GM19328 (cell line): Measurements from ENCODE around the gene PCSK9.

Experiments
- ATAC-seq: cut with Tn5 transposase; IDR thresholded peaks from one replicate; pipeline ENCODE4 v1.9.1; 2021; ENCODE audit warnings: mild to moderate bottlenecking, moderate library complexity; ENCODE audit not compliant: unreplicated experiment

The PCSK9 gene

DNA sequence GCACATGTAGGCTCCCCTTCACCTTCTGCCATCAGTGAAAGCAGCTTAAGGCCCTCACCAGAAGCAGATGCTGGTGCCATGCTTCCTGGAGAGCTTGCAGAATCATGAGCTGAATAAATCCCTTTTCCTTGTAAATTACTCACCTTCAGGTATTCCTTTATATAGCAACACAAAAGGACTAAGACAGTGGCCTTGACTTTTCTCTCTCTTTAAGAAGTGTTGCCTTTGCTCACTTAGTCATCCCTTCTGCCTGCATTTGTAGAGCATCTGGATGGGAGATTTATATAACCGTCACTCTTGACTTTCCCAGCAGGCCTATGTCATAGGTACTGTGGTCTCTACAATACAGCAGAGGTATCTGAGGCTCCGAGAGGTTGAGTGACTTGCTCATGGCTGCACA is 3.7 kb downstream of the PCSK9 start:
- ATAC-seq: no peak

DNA sequence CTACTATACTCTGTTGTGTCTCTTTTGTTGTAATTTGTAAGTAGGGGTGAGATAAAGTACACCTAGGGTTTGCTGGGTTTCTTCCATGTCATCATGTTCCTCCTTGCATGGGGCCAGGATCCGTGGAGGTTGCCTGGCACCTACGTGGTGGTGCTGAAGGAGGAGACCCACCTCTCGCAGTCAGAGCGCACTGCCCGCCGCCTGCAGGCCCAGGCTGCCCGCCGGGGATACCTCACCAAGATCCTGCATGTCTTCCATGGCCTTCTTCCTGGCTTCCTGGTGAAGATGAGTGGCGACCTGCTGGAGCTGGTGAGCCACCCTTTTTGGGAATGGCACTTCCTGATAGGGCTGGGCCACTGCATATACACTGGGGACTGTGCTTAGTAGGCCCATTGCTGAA is 4.4 kb downstream of the PCSK9 start:
- no peak for ATAC-seq

GRCh38 chr1:55044617-55045397 is 5.5 kb downstream of the PCSK9 start:
- no peak for ATAC-seq

DNA sequence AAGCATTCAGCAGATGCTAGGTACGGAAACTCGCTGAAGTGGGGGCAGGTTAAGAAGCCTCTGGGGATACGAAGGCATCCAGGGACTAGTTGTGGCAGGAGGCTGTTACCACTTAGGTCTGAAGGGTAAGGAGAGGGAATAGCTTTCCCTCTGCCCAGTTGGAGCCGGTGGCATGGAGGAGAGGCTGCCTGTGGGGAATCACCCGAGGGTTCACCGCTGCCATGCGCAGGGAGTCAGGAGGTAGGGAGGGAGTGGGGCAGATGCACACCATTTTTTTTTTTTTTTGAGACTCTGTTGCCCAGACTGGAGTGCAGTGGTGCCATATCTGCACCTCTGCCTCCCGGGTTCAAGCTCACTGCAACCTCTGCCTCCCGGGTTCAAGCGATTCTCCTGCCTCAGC is 6.1 kb downstream of the PCSK9 start:
- no peak for ATAC-seq

DNA sequence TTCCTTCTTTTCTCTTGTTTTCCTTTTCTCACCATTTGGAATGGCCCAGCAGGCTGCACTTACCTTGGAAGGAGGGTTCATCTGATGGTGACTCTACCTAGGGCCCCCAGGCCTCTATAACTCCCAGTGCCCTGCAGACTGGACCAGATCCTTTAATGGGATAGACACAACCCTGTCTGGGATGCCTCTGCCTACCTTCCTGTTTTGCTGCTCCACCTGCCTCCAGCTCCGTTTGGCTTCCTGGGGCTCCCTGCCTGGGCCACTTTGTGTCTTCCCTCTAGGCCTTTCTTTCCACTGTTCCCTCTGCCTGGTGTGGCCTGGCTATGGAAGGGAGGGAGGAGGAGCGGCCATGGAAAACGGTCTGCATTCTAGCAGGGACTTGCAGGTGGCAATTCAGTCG is 7.5 kb downstream of the PCSK9 start:
- ATAC-seq: no peak

DNA sequence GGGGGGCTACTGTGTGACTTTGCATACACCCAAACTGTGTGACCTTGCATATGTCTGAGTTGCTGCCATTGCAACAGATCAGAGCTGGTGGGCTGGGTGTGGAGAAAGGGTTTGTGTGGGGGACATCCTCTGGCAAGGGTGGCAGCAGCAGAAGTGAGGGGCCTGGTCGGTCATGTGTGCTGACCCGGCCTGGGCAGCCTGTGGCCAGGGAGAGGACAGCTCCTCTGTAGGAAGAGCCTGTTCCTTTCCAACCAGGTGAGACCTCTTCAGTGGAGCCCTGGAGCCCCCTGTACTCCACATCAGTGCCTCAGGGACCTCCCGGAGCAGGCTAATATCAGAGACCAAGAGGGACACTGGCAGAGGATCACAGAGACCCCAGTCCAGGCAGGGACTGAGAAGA is 8.3 kb downstream of the PCSK9 start:
- ATAC-seq: no peak

DNA sequence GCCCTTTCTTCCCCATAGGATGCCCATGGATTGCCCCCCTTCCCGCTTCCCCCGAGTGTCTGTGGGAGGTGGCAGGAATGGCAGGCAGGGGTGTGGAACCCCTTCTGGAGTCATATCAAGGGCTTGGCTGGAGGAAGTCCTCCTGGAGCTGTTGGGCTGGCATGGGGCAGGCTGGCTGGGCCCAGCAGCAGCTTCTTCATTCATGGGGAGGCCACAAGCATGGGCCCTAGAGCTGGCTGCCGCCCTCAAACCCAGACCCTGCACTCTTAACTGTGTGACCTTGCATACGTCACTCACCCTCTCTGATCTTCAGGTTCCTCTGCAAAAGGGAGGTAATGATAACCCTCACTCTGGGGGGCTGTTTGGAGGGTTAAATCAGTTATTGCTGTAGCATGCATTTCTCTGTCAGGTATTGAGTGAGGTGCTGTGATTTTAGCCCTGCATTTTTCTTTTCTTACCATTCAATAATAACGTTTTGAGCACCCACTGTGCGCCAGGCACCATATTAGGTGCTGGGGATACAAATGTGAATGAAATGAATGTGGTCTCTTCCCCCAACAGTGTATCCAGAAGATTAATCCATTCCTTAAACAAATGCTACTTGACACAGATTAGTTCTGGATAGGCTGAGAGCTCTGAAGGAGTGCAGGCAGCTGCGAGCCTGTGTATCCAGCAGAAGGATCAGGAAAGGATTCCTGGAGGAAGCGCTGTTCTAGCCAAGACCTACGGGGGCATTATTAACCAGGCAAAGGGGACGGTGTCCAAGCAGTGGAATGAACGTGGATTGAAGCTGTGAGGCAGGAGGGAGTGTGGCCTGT is 9.3 kb downstream of the PCSK9 start:
- no peak for ATAC-seq

- no peak for ATAC-seq
These were observed 10.0 kb downstream of the PCSK9 start for GRCh38 chr1:55049271-55049913.

DNA sequence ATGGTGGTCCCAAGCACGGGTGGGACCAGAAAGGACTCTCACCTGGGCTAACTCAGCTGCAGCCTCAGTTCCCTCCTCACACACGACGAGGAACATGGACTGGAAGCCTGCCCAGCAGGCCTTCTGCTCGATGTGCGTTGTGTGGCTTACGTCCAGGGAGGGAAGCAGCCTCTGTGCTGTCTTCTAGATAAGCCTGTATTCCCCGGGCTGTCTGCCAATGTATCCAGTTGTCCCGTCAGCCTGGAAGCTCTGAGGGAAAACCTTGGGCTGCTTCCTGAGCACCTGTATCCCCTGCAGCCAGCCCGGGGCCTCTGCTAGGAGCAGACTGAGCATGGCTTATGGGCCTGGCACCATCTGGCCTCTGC is 10.5 kb downstream of the PCSK9 start:
- ATAC-seq: no peak

DNA sequence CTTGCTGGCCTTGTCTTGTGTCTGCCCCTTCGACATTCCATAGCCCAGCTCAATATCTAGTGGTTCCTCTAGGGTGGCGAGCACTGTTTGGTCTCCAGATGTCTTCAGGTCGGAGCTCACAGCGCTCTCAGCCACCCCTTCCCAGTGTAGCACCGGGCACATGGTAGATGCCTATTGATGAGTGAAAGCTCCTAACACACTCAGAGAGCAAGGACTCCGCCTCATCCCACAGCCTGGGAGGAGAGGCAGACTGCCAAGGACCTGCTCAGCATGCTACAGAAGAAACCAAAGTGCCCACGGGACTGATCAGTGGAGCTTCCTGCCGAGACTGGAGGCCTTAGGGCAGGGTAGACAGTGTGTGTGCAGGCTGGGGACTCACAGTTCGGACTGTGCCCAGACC is 10.9 kb downstream of the PCSK9 start:
- ATAC-seq: no peak

DNA sequence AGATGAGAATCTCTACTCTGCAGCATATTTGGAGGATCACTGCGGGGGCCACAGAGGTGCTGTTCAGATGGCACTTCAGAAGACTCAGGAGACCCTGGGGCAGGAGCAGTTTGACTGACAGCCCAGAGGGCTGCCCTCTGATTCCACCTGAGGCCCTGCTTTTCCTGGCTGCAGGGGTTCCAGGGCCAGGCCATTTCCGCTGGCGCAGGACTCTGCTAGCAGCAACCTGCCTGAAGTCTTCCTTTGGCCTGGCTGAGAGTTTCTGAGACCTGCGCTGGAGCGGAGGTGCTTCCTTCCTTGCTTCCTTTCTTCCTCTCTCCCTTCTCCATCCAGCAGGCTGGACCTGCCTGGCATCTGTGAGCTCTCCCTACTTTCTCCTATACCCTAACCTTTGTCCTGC is 11.8 kb downstream of the PCSK9 start:
- no peak for ATAC-seq

GRCh38 chr1:55051621-55052020 is 12.3 kb downstream of the PCSK9 start:
- ATAC-seq: no peak

DNA sequence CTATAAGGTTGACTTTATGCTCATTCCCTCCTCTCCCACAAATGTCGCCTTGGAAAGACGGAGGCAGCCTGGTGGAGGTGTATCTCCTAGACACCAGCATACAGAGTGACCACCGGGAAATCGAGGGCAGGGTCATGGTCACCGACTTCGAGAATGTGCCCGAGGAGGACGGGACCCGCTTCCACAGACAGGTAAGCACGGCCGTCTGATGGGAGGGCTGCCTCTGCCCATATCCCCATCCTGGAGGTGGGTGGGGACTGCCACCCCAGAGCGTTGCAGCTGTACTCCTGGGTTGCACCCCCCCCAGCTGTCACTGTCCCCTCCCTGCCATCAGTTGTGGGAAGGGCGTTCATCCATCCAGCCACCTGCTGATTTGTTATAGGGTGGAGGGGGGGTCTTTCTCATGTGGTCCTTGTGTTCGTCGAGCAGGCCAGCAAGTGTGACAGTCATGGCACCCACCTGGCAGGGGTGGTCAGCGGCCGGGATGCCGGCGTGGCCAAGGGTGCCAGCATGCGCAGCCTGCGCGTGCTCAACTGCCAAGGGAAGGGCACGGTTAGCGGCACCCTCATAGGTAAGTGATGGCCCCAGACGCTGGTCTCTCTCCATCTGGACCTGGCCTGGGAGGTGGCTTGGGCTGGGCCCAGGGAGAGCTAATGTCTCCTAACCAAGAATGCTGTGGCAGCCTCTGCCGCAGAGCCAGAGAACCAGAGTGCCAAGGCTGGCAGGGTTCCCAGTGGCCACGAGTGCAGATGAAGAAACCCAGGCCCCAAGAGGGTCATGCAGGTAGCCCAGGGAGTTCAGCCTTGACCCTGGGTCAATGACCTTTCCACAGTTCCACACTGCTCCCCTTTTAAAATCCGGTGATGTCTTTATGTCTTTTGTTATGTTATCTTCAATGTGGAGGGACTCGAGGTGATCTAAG is 13.1 kb downstream of the PCSK9 start:
- ATAC-seq: no peak

DNA sequence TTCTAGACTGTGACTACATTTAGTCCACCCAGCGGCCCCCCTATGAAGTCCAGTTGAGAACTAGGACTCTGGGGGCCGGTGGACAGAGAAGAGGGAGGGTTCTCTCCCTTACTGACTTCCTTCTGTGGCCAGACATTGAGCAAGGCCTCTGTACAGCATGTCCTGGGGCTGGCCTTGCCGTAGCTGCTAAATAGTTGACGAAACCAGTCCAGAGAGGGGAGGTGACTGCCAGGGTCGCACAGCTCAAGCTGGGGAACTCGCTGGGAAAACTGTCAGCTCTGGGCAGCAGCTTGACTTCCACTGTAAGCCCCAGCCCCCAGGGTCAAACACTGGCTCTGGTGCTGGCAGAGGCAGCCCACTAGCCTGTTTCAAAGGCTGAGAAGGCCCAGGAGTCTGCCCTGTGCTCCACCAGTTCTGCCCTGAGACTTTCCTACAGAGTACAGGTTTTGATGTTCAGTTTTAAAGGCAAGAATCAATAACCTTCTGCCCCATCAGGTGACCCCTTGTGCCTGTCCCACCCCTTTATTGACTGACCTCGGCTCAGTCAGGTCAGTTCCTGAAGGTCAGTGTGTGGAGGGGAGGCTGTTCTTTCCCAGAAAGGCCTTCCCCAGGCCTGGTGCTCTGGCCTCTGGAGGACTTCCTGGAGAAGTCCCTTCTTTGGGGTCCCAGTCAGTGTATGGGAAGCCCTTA is 14.1 kb downstream of the PCSK9 start:
- ATAC-seq: no peak

DNA sequence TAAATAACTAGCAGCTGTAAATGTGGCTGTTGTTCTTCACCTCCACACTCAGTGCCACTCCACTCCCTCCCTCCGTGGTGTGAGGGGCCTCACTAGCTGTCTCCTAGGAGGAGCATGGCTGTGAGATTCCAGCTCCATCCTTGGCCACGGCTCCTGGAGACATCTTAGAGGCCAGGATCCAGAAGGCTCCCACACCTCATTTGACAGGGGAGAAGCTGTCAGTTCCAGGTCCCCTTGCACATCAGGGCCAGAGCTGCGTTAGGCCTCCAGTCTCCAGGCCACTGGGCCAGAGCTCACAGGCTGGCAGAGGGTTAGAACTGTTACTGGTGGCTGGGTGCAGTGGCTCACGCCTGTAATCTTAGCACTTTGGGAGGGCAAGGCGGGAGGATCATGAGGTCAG is 15.0 kb downstream of the PCSK9 start:
- ATAC-seq: no peak

- ATAC-seq: no peak
These were observed 15.9 kb downstream of the PCSK9 start for GRCh38 chr1:55055084-55055882.

- ATAC-seq: no peak
These were observed 16.7 kb downstream of the PCSK9 start for GRCh38 chr1:55055951-55056631.

GRCh38 chr1:55056632-55056992 is 17.3 kb downstream of the PCSK9 start:
- ATAC-seq: no peak
